Measurements from ENCODE around the gene RPTOR.

- TF ChIP-seq, protein P1, sequence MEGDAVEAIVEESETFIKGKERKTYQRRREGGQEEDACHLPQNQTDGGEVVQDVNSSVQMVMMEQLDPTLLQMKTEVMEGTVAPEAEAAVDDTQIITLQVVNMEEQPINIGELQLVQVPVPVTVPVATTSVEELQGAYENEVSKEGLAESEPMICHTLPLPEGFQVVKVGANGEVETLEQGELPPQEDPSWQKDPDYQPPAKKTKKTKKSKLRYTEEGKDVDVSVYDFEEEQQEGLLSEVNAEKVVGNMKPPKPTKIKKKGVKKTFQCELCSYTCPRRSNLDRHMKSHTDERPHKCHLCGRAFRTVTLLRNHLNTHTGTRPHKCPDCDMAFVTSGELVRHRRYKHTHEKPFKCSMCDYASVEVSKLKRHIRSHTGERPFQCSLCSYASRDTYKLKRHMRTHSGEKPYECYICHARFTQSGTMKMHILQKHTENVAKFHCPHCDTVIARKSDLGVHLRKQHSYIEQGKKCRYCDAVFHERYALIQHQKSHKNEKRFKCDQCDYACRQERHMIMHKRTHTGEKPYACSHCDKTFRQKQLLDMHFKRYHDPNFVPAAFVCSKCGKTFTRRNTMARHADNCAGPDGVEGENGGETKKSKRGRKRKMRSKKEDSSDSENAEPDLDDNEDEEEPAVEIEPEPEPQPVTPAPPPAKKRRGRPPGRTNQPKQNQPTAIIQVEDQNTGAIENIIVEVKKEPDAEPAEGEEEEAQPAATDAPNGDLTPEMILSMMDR (IDR thresholded peaks at IDR 0.05; ENCODE audit: borderline replicate concordance, extremely low read depth, low read length, poor library complexity, severe bottlenecking): no peak
- no peak for TF ChIP-seq EZH2 (IDR thresholded peaks at IDR 0.05; ENCODE audit: borderline replicate concordance, low read depth, low read length, severe bottlenecking)
Measured at GRCh38 chr17:80952291-80952690, 407.7 kb downstream of the RPTOR start.
